Esophagus muscularis mucosa (tissue), 4 donors: ENCODE measurements around the gene TRABD2B. TPM values are rescaled to one million over a fixed set of nuclear protein-coding genes. Genes with fewer than 3 reads are reported as not detected.

Experiments
- DNase-seq: peaks from one replicate; pipeline ENCODE4 v3.0.0-alpha.2; 2017; ENCODE audit errors: extremely low spot score
- H3K27ac ChIP-seq, 4 donors: fragments of 200-600 bp; sonication (generic); replicated peaks in 1 of 4; 1 replicate in 3 of 4; 2 replicates in 1 of 4; pipeline ENCODE4 v1.5.1; 2016 to 2019; ENCODE audit warnings: mild to moderate bottlenecking in 1 of 4
- H3K27me3 ChIP-seq, 4 donors: fragments of 200-600 bp; sonication (generic); one replicate each; pipeline versions ENCODE4 v1.5.1 to v1.6.0; 2016 to 2019
- H3K36me3 ChIP-seq, 4 donors: fragments of 200-600 bp; sonication (generic); one replicate each; pipeline ENCODE4 v1.5.1; 2016 to 2019
- H3K4me1 ChIP-seq, 4 donors: fragments of 200-600 bp; sonication (generic); one replicate each; pipeline ENCODE4 v1.5.1; 2016 to 2019
- H3K4me3 ChIP-seq, 4 donors: fragments of 200-600 bp; sonication (generic); 1 replicate in 2 of 4; 2 replicates in 2 of 4; pipeline ENCODE4 v1.5.1; 2016 to 2019; ENCODE audit warnings: mild to moderate bottlenecking in 4 of 4, moderate library complexity in 1 of 4
- H3K9me3 ChIP-seq, 4 donors: fragments of 200-600 bp; sonication (generic); 1 replicate in 3 of 4; 2 replicates in 1 of 4; pipeline ENCODE4 v1.5.1; 2016 to 2019
- CTCF ChIP-seq, 3 experiments: fragments of 200-600 bp in 2 of 3; fragments of 450-650 bp in 1 of 3; sonication (generic) in 2 of 3; IDR thresholded peaks; one replicate each; pipeline ENCODE4 v1.5.1; 2017 to 2019; ENCODE audit warnings: antibody characterized with exemption in 3 of 3, mild to moderate bottlenecking in 2 of 3, moderate library complexity in 1 of 3
- EP300 ChIP-seq: sonication (generic); formaldehyde crosslinking; IDR thresholded peaks from one replicate; pipeline ENCODE4 v1.6.1; 2017; ENCODE audit warnings: antibody characterized with exemption
- POLR2A ChIP-seq: fragments of 450-650 bp; IDR thresholded peaks from one replicate; pipeline ENCODE4 v1.6.1; 2017; ENCODE audit warnings: antibody characterized with exemption, moderate library complexity, mild to moderate bottlenecking, low read depth
- POLR2AphosphoS5 ChIP-seq, 2 donors: sonication (generic); formaldehyde crosslinking; IDR thresholded peaks; one replicate each; pipeline ENCODE4 v1.6.1; 2017; ENCODE audit warnings: antibody characterized with exemption in 2 of 2
- WGBS: methylation state at CpG from one replicate; pipeline ENCODE4 v1.1.5; 2018; 5-methylcytosine and 5-hydroxymethylcytosine counted together
- intact Hi-C: fragments of 100-400 bp; cut with DNase I; formaldehyde crosslinking; loops from one replicate; pipeline ENCODE4 v1.15.1; 2023
- total RNA-seq, 4 donors: library from RNA; depleted of rRNA; stranded (reverse); fragments of >200 nt; gene quantifications; one replicate each; pipeline versions ENCODE4 v1.1.0 to v1.2.1, GENCODE V29; 2016

Gene TRABD2B
- total RNA-seq, 4 donors from 2014 or later: 4.0 to 7.6 (median 4.1) TPM

GRCh38 chr1:47711848-47712492 is 285.2 kb downstream of the TRABD2B start:
- Histone ChIP-seq H3K9me3 (no peaks in the 10 kb centered on the region), H3K27ac (no peak overlapping the region), H3K4me3 (no peak overlapping the region), H3K27me3 (peaks cover 5 to 98% (median 44%) of the 10 kb centered on the region in 4 donors), H3K36me3 (no peaks in the 10 kb centered on the region), H3K4me1 (peaks cover 21 to 33% (median 29%) of the 10 kb centered on the region in 4 donors)
- DNase-seq: no peak
- no peak for TF ChIP-seq POLR2AphosphoS5 (IDR thresholded peaks at IDR 0.05)
- no peak for TF ChIP-seq EP300
- no peak for TF ChIP-seq CTCF (IDR thresholded peaks at IDR 0.05)
- TF ChIP-seq POLR2A: no peak
- intact Hi-C loops: loop anchor here (5.0 to 10.0 kb wide), 2 partner anchors 187 to 535 kb away; no protein-coding TSS in a partner anchor
- WGBS: 74% methylated on average over 6 of the region's 6 CpGs

GRCh38 chr1:47711184-47711847 is 285.9 kb downstream of the TRABD2B start:
- 37% methylated on average over 13 of the region's 15 CpGs for WGBS
- no peaks in the 10 kb centered on the region for H3K36me3 ChIP-seq
- peaks cover 21 to 33% (median 29%) of the 10 kb centered on the region in 4 donors for H3K4me1 ChIP-seq
- no peak overlapping the region for H3K4me3 ChIP-seq
- TF ChIP-seq POLR2AphosphoS5 (IDR thresholded peaks at IDR 0.05) (no peak), CTCF (IDR thresholded peaks at IDR 0.05) (no peak), EP300 (no peak), POLR2A (no peak)
- H3K9me3 ChIP-seq: no peaks in the 10 kb centered on the region
- no peak overlapping the region for H3K27ac ChIP-seq
- intact Hi-C loops: loop anchor here (5.0 to 10.0 kb wide), 2 partner anchors 187 to 534 kb away; no protein-coding TSS in a partner anchor
- H3K27me3 ChIP-seq: peaks cover 5 to 93% (median 44%) of the 10 kb centered on the region in 4 donors
- no peak for DNase-seq

Other genes starting within 250 kb of the TRABD2B start
- 1 to 10 TPM in 1 of 4 donors, under 1 TPM in 1, not detected in 2; 0.42 to 1.3 TPM for gene SLC5A9, start 225.3 kb upstream of the TRABD2B start, total RNA-seq